ENCODE results near the gene TMEM119.
A peak's percentile ranks its signal among the peaks of the same experiment; 100 is the strongest.
"Not testable (repeated sequence)": the region's sequence is repeated elsewhere in the genome, so short reads cannot be mapped to it uniquely, and the experiment has no call there.

Gene TMEM119

GRCh38 chr12:108622921-108623514, 25.1 kb upstream of the TMEM119 start:
- DNase-seq (ENCODE audit: low spot score) = no peak
- no peak for TF ChIP-seq CTCF (IDR thresholded peaks at IDR 0.05; ENCODE audit: extremely low read depth, missing control alignments)

GRCh38 chr12:108622421-108622820, 24.5 kb upstream of the TMEM119 start:
- TF ChIP-seq CTCF (IDR thresholded peaks at IDR 0.05; ENCODE audit: extremely low read depth, missing control alignments) = no peak
- no peak for DNase-seq (ENCODE audit: low spot score)

- DNase-seq (ENCODE audit: low spot score) = no peak
- TF ChIP-seq CTCF (IDR thresholded peaks at IDR 0.05; ENCODE audit: extremely low read depth, missing control alignments) = no peak
Observed at GRCh38 chr12:108621161-108621560, 23.3 kb upstream of the TMEM119 start.

- TF ChIP-seq CTCF (IDR thresholded peaks at IDR 0.05; ENCODE audit: extremely low read depth, missing control alignments) = no peak
- no peak for DNase-seq (ENCODE audit: low spot score)
Observed at GRCh38 chr12:108620236-108620879, 22.5 kb upstream of the TMEM119 start.

GRCh38 chr12:108619369-108620160, 21.7 kb upstream of the TMEM119 start:
- TF ChIP-seq CTCF (IDR thresholded peaks at IDR 0.05; ENCODE audit: extremely low read depth, missing control alignments) = no peak
- DNase-seq (ENCODE audit: low spot score) = no peak

GRCh38 chr12:108618953-108619274, 21.0 kb upstream of the TMEM119 start:
- DNase-seq (ENCODE audit: low spot score) = not testable (repeated sequence)

GRCh38 chr12:108618079-108618952, 20.4 kb upstream of the TMEM119 start:
- DNase-seq (ENCODE audit: low spot score) = peak; percentile 72
- TF ChIP-seq CTCF (IDR thresholded peaks at IDR 0.05; ENCODE audit: extremely low read depth, missing control alignments) = peak; percentile 75

All from GM20000 (cell line).